GM19468 (cell line): ENCODE data around the gene CREBBP.

Experiments used
- ATAC-seq: cut with Tn5 transposase; IDR thresholded peaks from one replicate; pipeline ENCODE4 v1.9.1; 2021; ENCODE audit warnings: mild to moderate bottlenecking, moderate library complexity, moderate number of reproducible peaks; ENCODE audit not compliant: unreplicated experiment; ENCODE audit errors: extremely low read depth

Gene CREBBP

GRCh38 chr16:3691761-3692160 lies 188.8 kb downstream of the CREBBP start:
- ATAC-seq, result no peak

GRCh38 chr16:3690980-3691720 lies 189.4 kb downstream of the CREBBP start:
- ATAC-seq, result no peak

DNA sequence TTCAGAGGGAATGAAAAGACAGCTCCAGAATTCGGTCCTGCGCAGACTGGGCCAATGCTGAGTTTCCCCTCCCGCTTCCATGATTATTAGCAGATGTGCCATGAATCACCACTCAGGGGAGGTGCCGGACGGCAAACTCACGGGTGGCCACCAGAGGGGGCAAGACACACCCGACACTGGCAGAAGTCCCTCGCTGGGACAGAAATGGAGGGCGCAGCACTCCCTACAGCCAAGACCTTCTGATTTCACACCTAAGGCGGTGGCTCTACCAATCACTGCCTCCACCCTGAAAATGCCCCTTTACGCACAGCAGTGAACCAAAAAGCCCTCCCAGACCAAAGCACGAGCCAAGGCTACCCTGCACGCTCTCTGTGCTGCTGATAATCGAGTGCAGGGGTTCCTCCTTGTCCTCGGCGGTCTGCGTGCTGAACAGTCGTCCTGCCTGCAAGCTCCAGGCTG lies 190.0 kb downstream of the CREBBP start:
- ATAC-seq, result no peak

DNA sequence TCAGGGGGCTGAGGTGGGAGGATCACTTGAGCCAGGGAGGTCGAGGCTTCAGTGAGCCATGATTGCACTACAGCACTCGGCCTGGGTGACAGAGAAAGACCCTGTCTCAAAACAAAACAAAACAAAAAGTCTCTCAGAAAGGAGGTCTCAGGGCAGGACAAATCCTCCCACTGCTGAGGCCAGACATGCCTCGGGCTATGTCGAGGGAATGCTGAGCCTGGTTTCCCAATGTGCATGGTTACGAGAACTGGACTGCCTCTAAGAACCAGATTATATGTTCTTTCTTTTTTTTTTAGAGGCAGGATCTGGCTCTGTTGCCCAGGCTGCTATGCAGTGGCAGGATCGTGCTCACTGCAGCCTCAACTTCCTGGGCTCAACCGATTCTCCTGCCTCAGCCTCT lies 190.8 kb downstream of the CREBBP start:
- no peak for ATAC-seq

DNA sequence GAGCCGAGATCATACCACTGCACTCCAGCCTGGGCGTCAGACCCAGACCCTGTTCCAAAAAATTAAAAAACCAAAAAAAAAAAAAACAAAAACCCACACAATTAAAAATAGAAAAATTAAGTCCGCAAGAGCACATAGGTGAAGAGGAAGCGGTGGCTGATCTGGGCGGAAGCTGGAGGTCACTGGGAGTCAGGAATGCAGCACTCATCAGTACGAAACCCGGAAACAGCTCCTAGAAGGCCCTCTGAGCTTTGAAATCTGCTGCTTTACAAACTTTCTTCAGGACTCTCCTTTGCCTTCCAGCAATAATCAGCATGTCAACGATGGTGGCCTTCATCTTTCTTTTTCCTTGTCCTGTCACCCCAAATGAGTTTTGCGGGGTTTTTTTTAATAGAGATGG lies 192.7 kb downstream of the CREBBP start:
- ATAC-seq, result no peak

DNA sequence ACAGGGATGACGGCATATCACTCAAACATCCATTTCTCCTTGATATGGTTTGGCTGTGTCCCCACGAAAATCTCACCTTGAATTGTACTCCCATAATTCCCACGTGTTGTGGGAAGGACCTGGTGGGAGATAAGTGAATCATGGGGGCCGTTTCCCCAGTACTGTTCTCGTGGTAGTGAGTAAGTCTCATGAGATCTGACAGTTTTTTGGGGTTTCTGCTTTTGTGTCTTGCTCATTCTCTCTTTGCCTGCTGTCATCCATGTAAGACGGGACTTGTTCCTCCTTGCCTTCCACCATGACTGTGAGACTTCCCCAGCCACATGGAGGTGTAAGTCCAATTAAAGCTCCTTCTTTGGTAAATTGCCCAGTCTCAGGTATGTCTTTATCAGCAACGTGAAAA lies 193.5 kb downstream of the CREBBP start:
- ATAC-seq, result no peak

DNA sequence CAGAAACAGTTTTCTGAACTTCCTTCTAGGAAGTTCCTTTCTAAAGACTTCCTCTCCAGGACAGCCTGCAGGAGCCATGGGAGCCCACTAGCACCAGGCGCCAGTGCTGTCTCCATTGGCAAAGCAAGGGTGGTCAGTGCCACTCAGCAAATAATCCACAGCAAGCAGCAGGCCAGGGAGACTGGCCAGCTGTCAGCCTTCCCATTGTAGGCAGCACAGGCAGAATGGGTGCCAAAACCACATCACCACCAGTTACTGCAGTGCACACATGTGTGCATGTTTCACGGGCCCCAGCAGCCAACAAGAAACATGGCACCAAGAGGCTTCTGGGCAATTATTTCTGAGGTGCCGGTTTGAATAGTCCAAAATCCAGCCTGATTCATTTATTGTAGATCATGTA lies 199.3 kb downstream of the CREBBP start:
- ATAC-seq, result no peak

DNA sequence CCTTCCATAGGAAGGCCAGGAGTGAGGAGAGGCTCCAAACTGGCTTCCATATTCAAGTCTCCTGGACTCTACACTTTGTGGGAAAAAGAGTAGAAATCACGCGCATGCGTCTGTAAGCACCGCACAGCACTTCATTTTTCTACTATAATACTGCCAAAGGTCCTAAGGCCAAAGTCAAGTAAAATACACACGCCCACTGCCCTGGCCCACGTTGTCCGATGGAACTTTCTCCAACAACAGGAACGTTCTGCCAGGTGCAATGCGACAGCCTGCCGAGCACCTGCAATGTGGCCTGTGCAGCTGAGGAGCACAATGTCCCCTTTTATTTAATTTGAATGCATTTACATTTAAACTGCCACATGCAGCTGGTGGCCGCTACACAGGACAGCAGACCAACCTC lies 202.5 kb downstream of the CREBBP start:
- no peak for ATAC-seq

- no peak for ATAC-seq
These were observed 204.8 kb downstream of the CREBBP start for GRCh38 chr16:3675601-3676130.
